Middle frontal gyrus (tissue), 1 donor: Measurements from ENCODE around the gene MMP11.

Experiments
- DNase-seq: peaks from one replicate; pipeline ENCODE4 v3.0.0-alpha.2; 2015; ENCODE audit warnings: low spot score; ENCODE audit errors: extremely low spot score

MMP11 gene

DNA sequence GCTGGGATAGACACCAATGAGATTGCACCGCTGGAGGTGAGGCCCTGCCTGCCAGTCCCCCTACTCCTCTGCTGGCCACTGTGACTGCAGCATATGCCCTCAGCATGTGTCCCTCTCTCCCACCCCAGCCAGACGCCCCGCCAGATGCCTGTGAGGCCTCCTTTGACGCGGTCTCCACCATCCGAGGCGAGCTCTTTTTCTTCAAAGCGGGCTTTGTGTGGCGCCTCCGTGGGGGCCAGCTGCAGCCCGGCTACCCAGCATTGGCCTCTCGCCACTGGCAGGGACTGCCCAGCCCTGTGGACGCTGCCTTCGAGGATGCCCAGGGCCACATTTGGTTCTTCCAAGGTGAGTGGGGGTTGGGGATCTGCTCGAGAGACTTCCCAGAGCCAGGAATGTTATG lies 8.4 kb downstream of the MMP11 start:
- DNase-seq: peak; percentile 57

DNA sequence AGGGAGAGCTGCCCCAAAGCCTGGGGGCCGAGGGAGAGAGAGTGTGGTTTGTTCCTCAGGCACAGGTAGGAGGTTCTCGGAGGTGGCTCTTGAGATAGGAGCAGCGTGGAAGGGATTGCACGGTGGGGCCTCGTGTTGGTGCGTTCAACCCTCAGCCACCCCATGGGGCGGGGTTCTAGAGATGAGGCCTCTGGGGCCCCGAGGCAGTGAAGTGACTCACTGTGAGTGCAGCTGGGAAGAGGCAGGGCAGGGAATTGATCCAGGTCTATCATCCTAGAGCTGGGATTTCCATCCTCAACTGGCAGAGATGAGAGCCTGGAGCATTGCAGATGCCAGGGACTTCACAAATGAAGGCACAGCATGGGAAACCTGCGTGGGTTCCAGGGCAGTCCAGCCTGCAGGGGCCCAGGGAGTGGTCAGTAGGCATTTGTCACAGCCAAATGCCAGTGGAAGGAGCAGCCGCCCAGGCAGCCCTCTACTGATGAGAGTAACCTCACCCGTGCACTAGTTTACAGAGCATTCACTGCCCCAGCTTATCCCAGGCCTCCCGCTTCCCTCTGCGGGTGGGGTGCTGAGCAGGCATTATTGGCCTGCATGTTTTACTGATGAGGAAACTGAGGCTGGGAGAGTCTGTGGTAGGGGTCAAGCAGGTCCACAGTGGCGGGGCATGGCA lies 9.0 kb downstream of the MMP11 start:
- no peak for DNase-seq

DNA sequence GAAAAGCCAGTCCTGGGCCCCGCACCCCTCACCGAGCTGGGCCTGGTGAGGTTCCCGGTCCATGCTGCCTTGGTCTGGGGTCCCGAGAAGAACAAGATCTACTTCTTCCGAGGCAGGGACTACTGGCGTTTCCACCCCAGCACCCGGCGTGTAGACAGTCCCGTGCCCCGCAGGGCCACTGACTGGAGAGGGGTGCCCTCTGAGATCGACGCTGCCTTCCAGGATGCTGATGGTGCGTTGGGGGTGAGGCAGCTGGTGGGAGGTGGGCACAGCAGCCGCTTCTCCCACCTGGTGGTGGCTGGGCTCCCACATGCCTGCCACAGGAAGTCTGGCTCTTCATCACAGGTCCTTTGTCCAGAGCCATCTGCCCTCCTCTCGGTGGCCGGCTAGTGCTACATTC lies 9.6 kb downstream of the MMP11 start:
- no peak for DNase-seq

DNA sequence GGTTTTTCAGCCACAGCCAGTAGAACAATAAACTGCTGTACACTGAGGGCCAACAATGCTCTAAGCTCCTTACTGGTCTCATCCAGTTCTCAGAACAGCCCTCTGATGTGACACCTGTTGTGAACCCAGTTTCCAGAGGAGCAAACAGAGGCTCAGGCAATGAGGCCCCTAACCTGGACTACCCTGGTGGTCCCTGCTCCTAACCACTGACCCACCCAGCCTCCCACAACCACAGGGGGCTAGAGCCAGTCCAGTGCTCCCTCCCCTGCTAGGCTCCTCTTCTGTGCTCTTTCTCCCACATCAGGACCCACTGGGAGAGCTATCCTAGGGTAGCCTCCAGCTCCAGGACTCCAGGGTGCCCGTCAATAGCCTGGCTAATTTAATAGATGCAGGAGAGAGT lies 10.1 kb downstream of the MMP11 start:
- DNase-seq: no peak

DNA sequence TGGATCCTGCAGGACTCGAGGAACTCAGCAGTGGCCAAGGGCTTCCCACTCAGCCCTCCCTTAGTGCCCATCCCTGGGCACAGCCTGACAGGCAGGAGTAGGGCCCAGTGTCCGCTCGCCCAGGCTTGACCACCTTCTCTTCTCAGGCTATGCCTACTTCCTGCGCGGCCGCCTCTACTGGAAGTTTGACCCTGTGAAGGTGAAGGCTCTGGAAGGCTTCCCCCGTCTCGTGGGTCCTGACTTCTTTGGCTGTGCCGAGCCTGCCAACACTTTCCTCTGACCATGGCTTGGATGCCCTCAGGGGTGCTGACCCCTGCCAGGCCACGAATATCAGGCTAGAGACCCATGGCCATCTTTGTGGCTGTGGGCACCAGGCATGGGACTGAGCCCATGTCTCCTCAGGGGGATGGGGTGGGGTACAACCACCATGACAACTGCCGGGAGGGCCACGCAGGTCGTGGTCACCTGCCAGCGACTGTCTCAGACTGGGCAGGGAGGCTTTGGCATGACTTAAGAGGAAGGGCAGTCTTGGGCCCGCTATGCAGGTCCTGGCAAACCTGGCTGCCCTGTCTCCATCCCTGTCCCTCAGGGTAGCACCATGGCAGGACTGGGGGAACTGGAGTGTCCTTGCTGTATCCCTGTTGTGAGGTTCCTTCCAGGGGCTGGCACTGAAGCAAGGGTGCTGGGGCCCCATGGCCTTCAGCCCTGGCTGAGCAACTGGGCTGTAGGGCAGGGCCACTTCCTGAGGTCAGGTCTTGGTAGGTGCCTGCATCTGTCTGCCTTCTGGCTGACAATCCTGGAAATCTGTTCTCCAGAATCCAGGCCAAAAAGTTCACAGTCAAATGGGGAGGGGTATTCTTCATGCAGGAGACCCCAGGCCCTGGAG lies 10.9 kb downstream of the MMP11 start:
- DNase-seq: no peak

DNA sequence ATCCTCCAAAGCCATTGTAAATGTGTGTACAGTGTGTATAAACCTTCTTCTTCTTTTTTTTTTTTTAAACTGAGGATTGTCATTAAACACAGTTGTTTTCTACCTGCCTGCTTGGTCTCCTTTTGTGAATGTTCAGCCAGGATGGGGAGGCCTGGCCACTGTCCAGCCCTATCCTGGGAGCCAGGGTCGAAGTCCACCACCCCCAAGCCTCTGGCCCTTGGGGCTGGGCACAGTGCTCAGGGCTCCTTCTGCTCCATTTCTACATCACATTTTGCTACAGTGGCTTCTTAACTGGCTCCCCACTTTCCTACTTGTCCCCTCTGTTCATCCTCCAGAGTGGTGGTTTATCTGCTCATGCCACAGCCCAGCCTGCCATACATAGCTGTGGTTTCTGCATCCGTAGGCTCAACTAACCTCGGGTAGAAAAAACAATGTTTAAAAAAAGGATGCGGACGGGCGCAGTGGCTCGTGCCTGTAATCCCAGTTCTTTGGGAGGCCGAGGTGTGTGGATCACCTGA lies 11.6 kb downstream of the MMP11 start:
- no peak for DNase-seq

DNA sequence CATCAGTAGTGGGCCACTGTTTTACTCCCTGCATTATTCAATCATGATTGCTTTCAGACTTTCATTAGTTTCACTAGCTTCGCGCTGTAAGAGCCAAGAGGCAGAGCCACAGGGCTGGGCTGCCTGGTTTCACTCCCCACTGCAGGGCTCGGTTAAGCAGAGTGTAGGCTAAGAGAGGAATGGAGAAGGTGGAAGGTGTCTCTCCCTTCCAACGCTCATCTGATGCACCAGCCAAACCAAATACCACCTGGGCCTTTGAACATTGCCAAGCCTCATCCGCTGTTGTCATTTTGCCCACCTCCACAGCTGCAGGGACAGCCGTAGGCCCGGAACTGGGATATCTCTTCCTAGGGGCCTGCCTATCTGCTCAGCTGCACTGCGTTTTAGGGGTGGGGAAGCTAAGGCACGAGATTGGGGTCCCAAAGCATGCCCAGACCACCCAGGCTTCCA lies 13.6 kb downstream of the MMP11 start:
- DNase-seq: no peak

DNA sequence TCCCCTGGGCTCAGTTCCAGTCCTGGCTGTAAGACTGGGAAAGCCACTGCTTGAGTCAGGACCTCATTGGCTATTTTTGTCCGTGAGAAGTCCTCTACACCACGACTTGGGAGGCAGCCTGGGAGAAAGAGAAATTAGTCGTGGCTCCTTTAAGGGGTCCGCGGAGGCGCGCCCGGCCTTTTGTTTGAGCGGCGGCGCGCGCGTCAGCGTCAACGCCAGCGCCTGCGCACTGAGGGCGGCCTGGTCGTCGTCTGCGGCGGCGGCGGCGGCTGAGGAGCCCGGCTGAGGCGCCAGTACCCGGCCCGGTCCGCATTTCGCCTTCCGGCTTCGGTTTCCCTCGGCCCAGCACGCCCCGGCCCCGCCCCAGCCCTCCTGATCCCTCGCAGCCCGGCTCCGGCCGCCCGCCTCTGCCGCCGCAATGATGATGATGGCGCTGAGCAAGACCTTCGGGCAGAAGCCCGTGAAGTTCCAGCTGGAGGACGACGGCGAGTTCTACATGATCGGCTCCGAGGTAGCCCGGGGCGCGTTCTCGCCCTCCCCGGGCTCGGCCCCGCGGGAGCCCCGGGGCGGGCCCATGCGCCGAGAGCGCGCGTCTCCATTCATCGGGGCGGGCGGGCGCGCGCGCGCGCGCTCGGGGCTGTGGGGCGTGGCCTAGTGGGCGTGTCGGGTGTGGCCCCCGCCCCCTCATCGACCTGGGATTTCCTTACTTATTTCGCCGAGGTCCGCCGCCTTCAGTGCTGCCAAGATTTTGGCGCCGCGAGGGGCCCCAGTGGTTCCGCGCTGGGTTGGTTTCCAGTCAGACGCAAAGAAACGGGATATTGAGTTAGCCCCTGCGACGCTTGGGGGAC lies 14.3 kb downstream of the MMP11 start, which contains the start of gene SMARCB1:
Gene SMARCB1, plus strand, starts transcription at position 215 of the 848 bp plus-strand sequence. Its CDS starts 204 bp downstream, at position 419.
- peak; percentile 74 for DNase-seq

DNA sequence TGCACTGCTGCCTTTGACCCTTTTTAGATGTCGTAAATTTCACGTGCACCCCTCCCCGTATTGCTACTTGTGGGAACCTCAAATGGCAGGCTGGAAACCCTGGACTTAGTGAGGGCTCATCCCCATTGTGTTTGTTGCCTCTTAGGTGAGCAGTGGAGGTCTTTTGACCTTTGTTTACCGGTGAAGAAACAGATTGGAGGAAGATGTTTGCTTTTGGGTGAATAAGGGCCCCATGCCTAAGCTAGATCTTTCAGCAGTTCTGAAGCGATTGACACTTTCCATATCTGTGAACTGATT lies 14.9 kb downstream of the MMP11 start:
- no peak for DNase-seq

DNA sequence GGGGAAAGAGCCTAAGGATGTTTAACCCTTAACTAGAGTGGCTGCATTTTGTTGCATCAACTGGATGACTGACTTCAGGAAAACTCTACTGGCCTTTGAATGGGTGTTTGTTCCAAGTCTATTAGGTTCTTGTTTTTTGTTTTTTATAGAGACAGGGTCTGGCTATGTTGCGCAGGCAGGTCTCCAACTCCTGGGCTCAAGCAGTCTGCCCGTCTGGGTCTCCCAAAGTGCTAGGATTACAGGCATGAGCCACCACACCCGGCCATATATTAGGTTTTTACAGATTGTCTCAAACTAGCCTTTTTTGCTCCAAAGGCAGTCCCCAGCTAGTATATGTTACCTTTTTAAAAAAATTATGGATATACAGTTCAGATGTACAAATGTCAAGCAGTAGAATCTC lies 15.3 kb downstream of the MMP11 start:
- DNase-seq: no peak

DNA sequence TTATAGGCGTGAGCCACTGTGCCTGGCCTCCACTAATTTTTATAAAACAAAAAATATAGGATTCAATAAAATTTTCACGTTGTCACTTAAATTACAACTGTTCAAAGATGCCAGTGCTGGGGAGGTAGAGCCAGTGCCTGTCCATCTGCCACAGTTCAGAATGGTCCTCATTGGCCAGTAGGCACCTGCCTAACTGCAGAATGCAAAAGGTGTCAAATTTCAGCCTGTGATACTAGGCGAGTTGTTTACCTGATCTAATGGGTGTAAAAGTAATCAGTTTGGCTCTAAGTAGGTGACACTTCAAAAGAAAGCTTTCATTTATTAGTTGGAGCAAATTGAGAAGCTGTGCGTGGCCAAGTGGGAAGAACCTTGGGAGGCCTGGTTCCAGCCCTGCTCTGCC lies 16.5 kb downstream of the MMP11 start:
- DNase-seq: no peak

DNA sequence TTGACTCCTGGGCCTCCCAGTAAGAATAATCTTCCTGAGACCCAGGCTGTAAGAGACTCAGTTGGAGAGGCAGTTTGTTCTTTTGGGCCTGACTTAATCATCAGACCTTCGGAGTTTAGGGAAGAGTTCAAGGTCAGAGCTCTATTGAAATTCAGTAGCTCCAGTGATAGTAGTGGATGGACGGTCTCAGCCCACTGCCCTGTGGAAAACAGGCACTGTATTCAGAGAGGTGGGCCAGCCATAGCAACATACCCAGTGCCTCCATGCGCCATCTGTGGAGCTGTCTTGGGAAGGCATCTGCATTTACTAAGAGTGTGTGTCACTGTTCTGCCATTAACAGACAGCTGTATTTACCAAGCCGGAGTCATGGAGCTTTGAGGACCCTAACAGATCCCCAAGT lies 17.0 kb downstream of the MMP11 start:
- no peak for DNase-seq

DNA sequence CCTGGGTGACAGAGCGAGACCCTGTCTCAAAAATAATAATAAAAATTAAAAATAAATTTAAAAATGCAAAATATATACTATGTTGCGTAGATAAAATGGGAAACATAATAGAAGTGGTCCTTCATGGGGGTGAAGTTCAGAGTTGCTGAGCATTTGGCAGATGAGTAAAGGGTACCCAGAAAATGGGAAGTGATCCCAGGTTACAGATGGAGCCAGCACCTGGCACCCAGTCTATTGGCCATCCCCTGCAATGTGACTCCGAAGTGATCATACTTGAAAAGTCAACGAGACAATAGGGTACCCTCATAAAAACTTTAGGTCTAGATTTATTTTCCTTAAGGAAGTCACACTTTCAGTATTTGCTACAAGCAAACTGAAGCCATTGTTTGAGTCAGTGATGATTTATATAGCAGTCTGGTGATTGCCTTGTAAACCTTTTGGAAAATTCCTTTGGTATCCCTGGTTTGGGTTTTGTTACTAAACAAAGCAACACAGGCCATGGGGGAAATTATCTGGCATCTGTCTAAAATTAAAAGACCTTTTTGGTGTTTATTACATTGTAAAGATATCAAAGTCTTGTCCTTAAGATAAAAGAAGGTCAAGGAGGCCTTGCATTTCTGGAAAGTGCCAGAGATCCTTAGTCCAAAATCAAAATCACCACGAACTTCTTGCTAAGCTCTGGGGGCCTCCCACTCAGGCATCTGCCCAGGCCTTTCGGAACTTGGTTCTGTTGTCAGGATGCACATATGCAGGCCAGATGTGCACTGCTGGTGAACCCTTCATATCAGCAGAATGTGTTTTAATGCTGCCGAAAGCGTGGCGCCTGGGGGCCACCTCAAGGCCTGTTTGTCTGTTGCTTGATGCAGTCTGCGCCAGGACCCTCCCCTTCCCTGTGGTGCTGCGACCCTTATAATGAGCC lies 18.4 kb downstream of the MMP11 start:
- DNase-seq: no peak

DNA sequence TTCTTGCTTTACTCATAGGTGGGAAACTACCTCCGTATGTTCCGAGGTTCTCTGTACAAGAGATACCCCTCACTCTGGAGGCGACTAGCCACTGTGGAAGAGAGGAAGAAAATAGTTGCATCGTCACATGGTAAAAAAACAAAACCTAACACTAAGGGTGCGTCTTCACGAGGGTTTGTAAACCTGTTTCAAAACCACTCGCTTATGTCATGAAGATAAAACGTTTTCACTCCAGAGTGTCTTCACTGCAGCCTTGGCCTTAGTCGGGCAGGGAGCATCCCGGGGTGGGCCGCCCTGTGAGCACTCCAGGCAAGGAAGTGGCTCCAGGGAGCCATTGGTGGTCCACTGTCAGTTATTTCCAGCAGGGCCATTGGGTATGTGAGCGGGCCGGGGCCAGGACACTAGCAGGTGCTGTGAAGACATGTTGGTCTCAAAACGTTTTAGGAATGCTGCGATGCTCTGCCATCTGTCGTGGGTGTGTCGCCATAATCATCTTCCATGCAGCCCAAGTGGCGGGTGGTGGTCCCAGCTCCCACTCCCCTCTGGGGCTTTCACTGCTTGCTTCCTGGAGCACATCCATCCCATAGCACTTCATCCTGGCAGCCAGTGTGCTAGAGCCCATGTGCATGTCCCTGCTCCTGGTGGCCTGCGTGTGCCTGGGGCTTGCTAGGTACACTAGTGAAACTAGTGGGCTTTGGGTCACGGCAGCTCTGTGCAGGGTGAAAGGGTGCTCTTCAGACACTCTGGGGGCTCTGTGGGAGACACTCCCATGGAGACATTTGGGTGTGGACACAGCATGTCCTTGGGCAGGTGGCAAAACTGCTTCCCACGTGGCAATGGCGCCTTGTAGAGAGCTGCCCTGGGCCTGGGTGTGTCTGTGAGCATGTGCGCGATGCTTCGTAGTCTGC lies 19.3 kb downstream of the MMP11 start:
- no peak for DNase-seq

DNA sequence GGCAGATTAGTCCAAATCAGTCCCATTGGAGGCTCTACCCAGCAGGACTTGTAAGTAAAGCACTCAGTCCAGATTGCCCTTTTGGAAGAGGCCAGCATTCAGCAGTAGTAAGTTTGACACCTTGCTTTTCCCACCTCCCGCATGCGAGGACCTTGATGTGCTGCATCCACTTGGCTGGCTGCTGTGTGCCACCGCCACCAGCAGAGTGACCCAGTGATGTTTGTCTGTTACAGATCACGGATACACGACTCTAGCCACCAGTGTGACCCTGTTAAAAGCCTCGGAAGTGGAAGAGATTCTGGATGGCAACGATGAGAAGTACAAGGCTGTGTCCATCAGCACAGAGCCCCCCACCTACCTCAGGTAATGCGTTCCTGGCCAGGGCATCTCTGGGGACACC lies 20.7 kb downstream of the MMP11 start:
- DNase-seq: no peak

DNA sequence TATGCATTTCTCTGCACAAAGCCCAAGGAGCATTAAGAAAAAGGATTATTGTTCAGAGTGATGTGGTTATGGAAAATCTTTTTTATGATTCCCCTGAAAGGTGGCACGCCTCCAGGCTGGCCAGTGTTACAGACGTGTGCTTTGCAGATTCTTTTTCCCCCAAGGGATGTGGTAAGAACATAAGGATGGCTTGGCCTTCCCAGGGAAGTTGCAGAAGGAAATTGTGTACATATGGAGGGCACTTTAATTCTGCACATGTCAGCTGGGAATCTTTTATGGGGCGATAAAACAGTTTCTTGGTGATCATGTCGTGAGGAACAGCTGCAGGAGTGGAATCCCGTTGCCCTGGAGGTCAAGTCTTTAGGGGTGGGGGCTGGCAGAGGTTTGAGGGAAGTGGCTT lies 23.8 kb downstream of the MMP11 start:
- DNase-seq: no peak

DNA sequence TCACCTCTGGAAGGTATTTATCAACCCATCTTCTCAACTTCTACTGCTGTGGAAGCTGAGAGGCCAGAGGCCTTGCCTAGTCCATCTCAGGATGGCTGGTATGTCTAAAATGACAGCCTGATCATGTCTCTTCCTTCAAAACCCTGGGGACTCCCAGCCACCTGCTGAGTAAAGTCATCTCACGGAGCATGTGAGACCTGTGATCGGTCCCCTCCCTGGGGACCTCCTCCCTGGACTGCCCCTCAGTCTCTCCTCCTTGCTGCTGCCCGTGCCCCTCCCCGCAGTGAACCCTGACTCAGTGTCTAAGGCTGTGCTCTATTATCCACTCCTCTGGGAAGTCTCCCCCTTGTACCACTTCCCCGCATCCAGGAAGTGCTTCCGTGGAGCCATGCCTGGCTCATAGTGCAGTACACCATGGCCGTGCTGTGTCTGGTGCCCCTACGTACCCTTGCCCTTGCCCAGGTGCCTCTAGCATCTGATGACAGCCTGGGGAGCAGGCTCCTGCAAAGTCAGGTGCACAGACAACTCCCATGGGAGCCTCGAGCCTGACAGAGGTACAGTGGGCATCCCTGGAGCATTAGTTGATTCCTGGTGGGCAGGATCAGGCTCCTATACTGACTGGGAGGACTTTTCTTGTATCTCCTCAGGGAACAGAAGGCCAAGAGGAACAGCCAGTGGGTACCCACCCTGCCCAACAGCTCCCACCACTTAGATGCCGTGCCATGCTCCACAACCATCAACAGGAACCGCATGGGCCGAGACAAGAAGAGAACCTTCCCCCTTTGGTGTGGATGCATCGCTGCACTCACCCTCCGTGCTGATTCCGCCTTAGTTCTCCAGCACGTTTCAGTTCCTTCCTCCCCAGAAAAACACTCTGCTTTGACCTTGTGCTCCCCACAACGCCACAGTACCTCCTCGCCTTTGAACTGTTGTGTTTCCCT lies 27.9 kb downstream of the MMP11 start:
- DNase-seq: no peak

DNA sequence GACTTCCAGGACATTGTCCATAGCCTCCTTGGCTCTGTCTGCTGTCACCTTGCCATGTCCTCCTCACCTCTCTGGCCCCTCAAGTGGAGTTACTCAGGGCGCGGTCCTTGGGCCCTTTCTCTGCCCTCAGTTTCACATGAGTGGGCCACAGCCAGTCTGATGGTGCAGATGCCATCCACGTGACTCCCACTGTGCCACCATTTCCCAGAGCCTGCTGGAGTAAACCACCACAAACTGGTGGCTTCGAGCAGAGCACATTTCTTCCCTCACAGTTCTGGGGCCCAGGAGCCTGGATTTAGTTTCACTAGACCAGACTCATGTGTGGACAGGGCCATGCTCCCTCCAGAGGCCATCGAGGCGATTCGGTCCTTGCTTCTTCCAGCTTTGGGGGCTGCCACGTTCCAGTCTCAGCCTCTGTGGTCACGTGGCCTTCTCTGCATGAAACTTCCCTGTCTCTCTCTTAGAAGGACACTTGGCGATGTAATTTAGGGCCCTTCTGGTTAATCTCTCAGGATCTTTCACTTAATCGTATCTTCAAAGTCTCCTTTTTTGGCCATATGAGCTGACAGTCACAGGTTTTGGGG lies 28.7 kb downstream of the MMP11 start:
- no peak for DNase-seq
